Kidney epithelial cell (primary cell): ENCODE measurements around the gene TAS2R19. TPM values are rescaled to one million over a fixed set of nuclear protein-coding genes. Genes with fewer than 3 reads are reported as not detected.
"Not testable (repeated sequence)": the region's sequence is repeated elsewhere in the genome, so short reads cannot be mapped to it uniquely, and the experiment has no call there.

Experiments used
- DNase-seq: peaks from one replicate; pipeline ENCODE4 v3.0.0-alpha.2; 2010; ENCODE audit warnings: low read depth
- H3K27me3 ChIP-seq: 2 replicates; pipeline ENCODE4 v1.6.0; 2011; ENCODE audit warnings: low read length; ENCODE audit not compliant: control insufficient read depth, insufficient read depth
- H3K36me3 ChIP-seq: 2 replicates; pipeline ENCODE4 v1.5.1; 2011; ENCODE audit warnings: low read length; ENCODE audit not compliant: control insufficient read depth, insufficient read depth
- H3K4me3 ChIP-seq: 2 replicates; pipeline ENCODE4 v1.5.1; 2011; ENCODE audit warnings: low read depth, mild to moderate bottlenecking, control low read depth, low read length
- total RNA-seq: library from RNA; depleted of rRNA; stranded (reverse); fragments of >200 nt; gene quantifications from 2 replicates; pipeline ENCODE4 v1.2.3, GENCODE V29; 2015
- TF ChIP-seq, protein P1 (sequence below): IDR thresholded peaks from 2 replicates; pipeline ENCODE4 v1.5.1; 2011; ENCODE audit warnings: mild to moderate bottlenecking, moderate library complexity, low read length, control low read depth, inconsistent platforms; ENCODE audit not compliant: insufficient read depth, poor library complexity, severe bottlenecking

The TAS2R19 gene, protein sequence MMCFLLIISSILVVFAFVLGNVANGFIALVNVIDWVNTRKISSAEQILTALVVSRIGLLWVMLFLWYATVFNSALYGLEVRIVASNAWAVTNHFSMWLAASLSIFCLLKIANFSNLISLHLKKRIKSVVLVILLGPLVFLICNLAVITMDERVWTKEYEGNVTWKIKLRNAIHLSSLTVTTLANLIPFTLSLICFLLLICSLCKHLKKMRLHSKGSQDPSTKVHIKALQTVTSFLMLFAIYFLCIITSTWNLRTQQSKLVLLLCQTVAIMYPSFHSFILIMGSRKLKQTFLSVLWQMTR
- 1.6 TPM in 1 of 2 replicates, not detected in the other for total RNA-seq

DNA sequence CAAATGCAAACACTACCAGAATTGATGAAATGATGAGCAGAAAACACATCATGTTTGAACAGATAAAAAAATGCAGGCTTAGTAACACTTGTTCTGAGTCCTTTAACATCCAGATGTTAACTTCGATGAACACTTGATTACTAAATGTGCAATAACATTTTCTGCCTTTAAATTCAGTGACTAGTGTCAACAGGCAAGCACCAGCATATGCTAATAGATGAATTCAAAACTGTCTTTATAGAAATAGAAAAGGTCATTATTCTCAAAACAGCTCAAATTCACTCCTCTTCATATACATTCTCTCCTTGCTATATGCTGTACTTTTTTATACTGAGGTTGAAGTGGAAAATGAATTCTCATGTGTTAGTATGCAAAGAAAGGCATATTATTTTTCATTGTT lies at the start of gene TAS2R19:
TAS2R19 (minus strand) TSS at position 101 of the 400 bp plus-strand sequence; CDS start at position 52, 49 bp downstream.
- TF ChIP-seq, protein P1, sequence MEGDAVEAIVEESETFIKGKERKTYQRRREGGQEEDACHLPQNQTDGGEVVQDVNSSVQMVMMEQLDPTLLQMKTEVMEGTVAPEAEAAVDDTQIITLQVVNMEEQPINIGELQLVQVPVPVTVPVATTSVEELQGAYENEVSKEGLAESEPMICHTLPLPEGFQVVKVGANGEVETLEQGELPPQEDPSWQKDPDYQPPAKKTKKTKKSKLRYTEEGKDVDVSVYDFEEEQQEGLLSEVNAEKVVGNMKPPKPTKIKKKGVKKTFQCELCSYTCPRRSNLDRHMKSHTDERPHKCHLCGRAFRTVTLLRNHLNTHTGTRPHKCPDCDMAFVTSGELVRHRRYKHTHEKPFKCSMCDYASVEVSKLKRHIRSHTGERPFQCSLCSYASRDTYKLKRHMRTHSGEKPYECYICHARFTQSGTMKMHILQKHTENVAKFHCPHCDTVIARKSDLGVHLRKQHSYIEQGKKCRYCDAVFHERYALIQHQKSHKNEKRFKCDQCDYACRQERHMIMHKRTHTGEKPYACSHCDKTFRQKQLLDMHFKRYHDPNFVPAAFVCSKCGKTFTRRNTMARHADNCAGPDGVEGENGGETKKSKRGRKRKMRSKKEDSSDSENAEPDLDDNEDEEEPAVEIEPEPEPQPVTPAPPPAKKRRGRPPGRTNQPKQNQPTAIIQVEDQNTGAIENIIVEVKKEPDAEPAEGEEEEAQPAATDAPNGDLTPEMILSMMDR = no peak
- Histone ChIP-seq H3K4me3 (no peak within 1 kb of the TSS), H3K27me3 (no peaks in the 10 kb centered on the region), H3K36me3 (no peaks in the 10 kb centered on the region)
- DNase-seq = no peak

DNA sequence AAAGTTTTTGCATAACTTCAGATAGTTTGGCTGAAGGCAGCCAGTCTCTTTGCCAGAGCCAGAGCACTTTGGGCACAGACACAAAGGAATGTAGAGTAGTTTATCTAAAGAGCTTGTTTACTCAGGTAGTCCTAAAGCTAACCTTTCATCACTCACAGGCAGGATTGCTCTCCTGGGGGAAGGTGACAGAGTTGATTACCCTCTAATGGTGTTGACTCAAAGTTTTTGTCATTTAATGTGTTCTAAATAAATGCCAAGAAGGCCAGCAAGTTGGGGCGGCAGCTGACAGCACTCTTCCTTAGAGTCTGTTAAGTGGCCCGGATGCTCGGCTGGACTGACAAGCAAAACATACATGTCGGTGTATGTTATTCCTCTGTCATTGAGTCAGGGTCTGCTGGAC lies 49.0 kb upstream of the TAS2R19 start:
- no peak for DNase-seq
- Histone ChIP-seq H3K36me3 (no peaks in the 10 kb centered on the region), H3K27me3 (no peaks in the 10 kb centered on the region), H3K4me3 (no peak overlapping the region)
- TF ChIP-seq, protein P1 = no peak

DNA sequence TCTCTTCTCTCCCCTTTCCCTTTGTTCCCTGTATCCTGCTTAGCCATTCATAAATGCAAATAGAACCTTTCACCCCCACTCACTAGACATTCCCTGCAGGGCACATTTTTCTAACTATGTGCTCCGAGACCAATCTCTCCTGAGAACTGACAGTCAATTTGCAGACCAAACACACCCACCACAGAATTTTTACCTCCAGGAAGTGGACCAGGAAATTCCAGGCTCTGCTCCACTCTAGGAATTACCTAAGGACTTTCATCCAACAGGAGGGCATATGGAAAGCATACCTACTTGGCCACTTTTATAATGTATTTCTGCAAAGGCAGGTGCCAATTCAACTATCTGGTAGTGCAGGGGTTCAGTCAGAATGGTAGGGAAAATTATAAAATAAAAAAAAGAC lies 48.6 kb upstream of the TAS2R19 start:
- no peaks in the 10 kb centered on the region for H3K27me3 ChIP-seq
- DNase-seq = no peak
- H3K4me3 ChIP-seq = no peak overlapping the region
- no peaks in the 10 kb centered on the region for H3K36me3 ChIP-seq
- TF ChIP-seq, protein P1 = no peak

DNA sequence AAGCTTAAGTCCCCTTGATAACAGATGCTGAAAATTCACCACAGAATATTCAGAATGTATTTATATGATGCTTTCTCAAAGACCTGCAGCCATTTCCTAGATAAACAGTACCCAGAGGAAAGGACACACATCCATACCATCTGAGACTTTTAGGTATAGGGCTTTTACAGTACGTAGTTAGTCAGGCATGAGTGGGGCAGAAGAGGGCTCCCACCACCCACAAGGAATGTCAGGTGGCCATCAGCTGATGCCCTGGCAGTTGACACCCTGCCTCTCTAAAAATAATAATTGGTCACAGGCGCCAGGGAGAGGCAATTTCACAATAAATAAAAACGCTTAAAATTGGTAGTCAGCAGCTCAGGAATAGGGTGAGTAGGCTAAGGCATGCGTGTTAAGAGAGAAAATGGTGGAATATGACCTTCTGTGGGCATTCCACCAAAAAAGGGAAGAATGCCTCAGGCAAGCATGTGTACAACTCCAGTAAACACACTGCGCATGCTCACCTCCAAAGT lies 47.5 kb upstream of the TAS2R19 start:
- no peaks in the 10 kb centered on the region for H3K36me3 ChIP-seq
- no peak for DNase-seq
- no peak overlapping the region for H3K4me3 ChIP-seq
- TF ChIP-seq, protein P1 = no peak
- no peaks in the 10 kb centered on the region for H3K27me3 ChIP-seq

DNA sequence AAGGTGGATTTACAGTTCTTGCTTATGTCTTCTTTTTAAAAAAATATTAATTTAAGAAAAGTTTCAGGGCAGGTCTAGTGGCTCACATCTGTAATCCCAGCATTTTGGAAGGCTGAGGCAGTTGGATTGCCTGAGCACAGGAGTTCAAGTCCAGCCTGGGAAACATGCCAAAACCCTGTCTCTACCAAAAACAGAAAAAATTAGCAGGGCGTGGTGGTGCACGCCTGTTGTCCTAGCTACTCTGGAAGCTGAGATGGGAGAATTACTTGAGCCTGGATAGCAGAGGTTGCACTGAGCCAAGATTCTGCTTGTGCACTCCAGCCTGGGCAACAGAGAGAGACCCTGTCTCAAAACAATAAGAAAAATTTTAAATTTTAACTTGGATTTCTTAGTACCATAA lies 45.1 kb upstream of the TAS2R19 start:
- TF ChIP-seq, protein P1 = no peak
- DNase-seq = no peak

DNA sequence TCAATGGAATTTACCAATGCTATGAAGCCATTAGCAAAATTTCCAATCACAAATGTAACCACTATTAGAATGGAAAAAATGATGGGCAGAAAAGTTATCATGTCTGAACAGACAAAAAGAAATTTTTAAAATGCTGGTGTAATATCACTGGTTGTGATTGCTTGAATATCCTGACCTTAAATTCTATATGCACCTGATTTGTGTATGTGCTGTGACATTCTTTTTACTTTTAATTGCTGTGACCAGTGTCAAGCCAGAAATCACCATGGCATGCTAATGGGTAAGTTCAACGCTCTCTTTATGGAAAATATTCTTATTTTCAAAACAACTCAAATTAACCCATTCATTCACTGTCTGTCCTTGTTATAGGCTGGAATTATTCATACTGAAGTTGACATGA lies 39.8 kb upstream of the TAS2R19 start, which contains the start of gene TAS2R46:
TAS2R46 (minus strand) TSS at position 101 of the 400 bp plus-strand sequence; CDS start at position 101, 0 bp downstream.
- H3K36me3 ChIP-seq, H3K27me3 ChIP-seq, H3K4me3 ChIP-seq, DNase-seq: not testable (repeated sequence)

More for the DNA sequence above, 45.1 kb upstream of the TAS2R19 start:
- H3K4me3 ChIP-seq = no peak overlapping the region
- H3K36me3 ChIP-seq = no peaks in the 10 kb centered on the region
- H3K27me3 ChIP-seq = no peaks in the 10 kb centered on the region
